Activated CD4-positive, alpha-beta T cell treated with anti-CD3 and anti-CD28 coated beads for 36 hours (primary cell): ENCODE results near the gene PPP2R5D. TPM values are rescaled to one million over a fixed set of nuclear protein-coding genes. Genes with fewer than 3 reads are reported as not detected.
"Not testable (repeated sequence)": the region's sequence is repeated elsewhere in the genome, so short reads cannot be mapped to it uniquely, and the experiment has no call there.

Experiments
- ATAC-seq: fragments of 200-7000 bp; cut with Tn5 transposase; one replicate; pipeline ENCODE4 v1.10.0; 2021; ENCODE audit warnings: mild to moderate bottlenecking, moderate library complexity
- CTCF ChIA-PET: fragments of 350-600 bp; sonication (Branson Sonifier 250); formaldehyde crosslinking; loops from one replicate; lab custom pipeline; 2021; ENCODE audit warnings: antibody characterized with exemption; lab: Charles Lee
- POLR2A ChIA-PET: fragments of 350-600 bp; sonication (Branson Sonifier 250); formaldehyde crosslinking; loops from one replicate; lab custom pipeline; 2021; ENCODE audit warnings: antibody characterized with exemption, inconsistent platforms; lab: Charles Lee
- DNase-seq: peaks from one replicate; pipeline ENCODE4 v3.0.0-alpha.2; 2020
- H3K27ac Mint-ChIP-seq: one replicate; pipeline ENCODE4 v1.8.0; 2021; ENCODE audit warnings: mixed read lengths
- H3K27me3 Mint-ChIP-seq: one replicate; pipeline ENCODE4 v1.8.0; 2021; ENCODE audit warnings: mixed read lengths
- H3K36me3 Mint-ChIP-seq: one replicate; pipeline ENCODE4 v1.8.0; 2021; ENCODE audit warnings: low read depth, mixed read lengths
- H3K4me1 Mint-ChIP-seq: one replicate; pipeline ENCODE4 v1.8.0; 2021; ENCODE audit warnings: mixed read lengths
- H3K4me3 Mint-ChIP-seq: one replicate; pipeline ENCODE4 v1.8.0; 2021; ENCODE audit warnings: mild to moderate bottlenecking, moderate library complexity, mixed read lengths
- H3K9me3 Mint-ChIP-seq: one replicate; pipeline ENCODE4 v1.8.0; 2021; ENCODE audit warnings: low read depth, mixed read lengths
- intact Hi-C, 2 experiments: fragments of 100-400 bp; cut with DNase I in 1 of 2; cut with micrococcal nuclease in 1 of 2; formaldehyde crosslinking; loops; one replicate each; pipeline versions ENCODE4 v1.14.2 to v1.15.1; 2022 to 2024; cut with DNase I, micrococcal nuclease
- total RNA-seq, 2 experiments: library from RNA; stranded (reverse); gene quantifications; one replicate each; pipeline ENCODE4 v1.2.3, GENCODE V29; 2021

Gene PPP2R5D
- total RNA-seq, 2 experiments from 2014 or later = 51.0 to 57.3 TPM

GRCh38 chr6:42947950-42948349, 36.4 kb upstream of the PPP2R5D start:
- POLR2A ChIA-PET = interaction anchor here (0.7 kb wide), 1 partner anchor 177 kb away, joined by 4 read pairs; no protein-coding TSS in a partner anchor
- Mint-ChIP-seq H3K4me3 (no peak overlapping the region), H3K36me3 (peaks cover 3% of the 10 kb centered on the region), H3K27ac (peak overlapping the region; percentile 19), H3K27me3 (no peaks in the 10 kb centered on the region), H3K4me1 (no peaks in the 10 kb centered on the region), H3K9me3 (no peaks in the 10 kb centered on the region)
- DNase-seq (no peak), ATAC-seq (no peak)
- intact Hi-C loops = no loop called here
- CTCF ChIA-PET = no interaction called here

GRCh38 chr6:42952389-42952788, 32.0 kb upstream of the PPP2R5D start:
- ATAC-seq (no peak), DNase-seq (no peak)
- CTCF ChIA-PET = no interaction called here
- H3K4me1 Mint-ChIP-seq = no peaks in the 10 kb centered on the region
- H3K27ac Mint-ChIP-seq = no peak overlapping the region
- H3K36me3 Mint-ChIP-seq = no peaks in the 10 kb centered on the region
- no peaks in the 10 kb centered on the region for H3K27me3 Mint-ChIP-seq
- H3K4me3 Mint-ChIP-seq = no peak overlapping the region
- intact Hi-C loops = no loop called here
- POLR2A ChIA-PET = interaction anchor here (0.6 kb wide), 1 partner anchor 27 kb away, joined by 8 read pairs; no protein-coding TSS in a partner anchor
- no peaks in the 10 kb centered on the region for H3K9me3 Mint-ChIP-seq

GRCh38 chr6:42954405-42954804, 30.0 kb upstream of the PPP2R5D start:
- H3K4me3 Mint-ChIP-seq, intact Hi-C loops, H3K4me1 Mint-ChIP-seq, POLR2A ChIA-PET, H3K27ac Mint-ChIP-seq, DNase-seq, H3K27me3 Mint-ChIP-seq, ATAC-seq, H3K36me3 Mint-ChIP-seq, H3K9me3 Mint-ChIP-seq: not testable (repeated sequence)
- CTCF ChIA-PET = interaction anchor here (1.2 kb wide), 1 partner anchor 189 kb away, joined by 3 read pairs; no protein-coding TSS in a partner anchor

- no peak overlapping the region for H3K4me3 Mint-ChIP-seq
- no peak for DNase-seq
- POLR2A ChIA-PET = interaction anchor here (0.6 kb wide), 1 partner anchor 169 kb away, joined by 5 read pairs; no protein-coding TSS in a partner anchor
- no peak for ATAC-seq
- CTCF ChIA-PET = interaction anchor here (0.9 kb wide), 1 partner anchor 21 kb away, joined by 3 read pairs; the partner anchor contains the start of gene PEX6
- intact Hi-C loops = no loop called here
- H3K36me3 Mint-ChIP-seq = peaks cover 9% of the 10 kb centered on the region
- H3K27me3 Mint-ChIP-seq = no peaks in the 10 kb centered on the region
- H3K4me1 Mint-ChIP-seq = peaks cover 11% of the 10 kb centered on the region
- no peaks in the 10 kb centered on the region for H3K9me3 Mint-ChIP-seq
- H3K27ac Mint-ChIP-seq = no peak overlapping the region
These were observed 26.2 kb upstream of the PPP2R5D start for GRCh38 chr6:42958125-42958524.

GRCh38 chr6:42959917-42960242, 24.5 kb upstream of the PPP2R5D start:
- Mint-ChIP-seq H3K4me3 (peak overlapping the region; percentile 31), H3K27me3 (no peaks in the 10 kb centered on the region), H3K9me3 (no peaks in the 10 kb centered on the region), H3K36me3 (peaks cover 11% of the 10 kb centered on the region), H3K27ac (no peak overlapping the region), H3K4me1 (peaks cover 11% of the 10 kb centered on the region)
- intact Hi-C loops = loop anchor here in 1 of 2 experiments (10.0 kb wide), 1 partner anchor 185 kb away; no protein-coding TSS in a partner anchor
- ChIA-PET POLR2A (interaction anchor here (0.6 kb wide), 1 partner anchor 17 kb away, joined by 4 read pairs; no protein-coding TSS in a partner anchor), CTCF (interaction anchor here (0.6 to 1.7 kb wide), 2 partner anchors 35 to 184 kb away, joined by 4 to 5 read pairs; no protein-coding TSS in a partner anchor)
- ATAC-seq = no peak
- no peak for DNase-seq

GRCh38 chr6:42960243-42961019, 23.9 kb upstream of the PPP2R5D start, which contains the start of gene GNMT:
TSS of gene GNMT (plus strand) at chr6:42960754. CDS start at chr6:42960768, 14 bp downstream.
- H3K27ac Mint-ChIP-seq = no peak within 1 kb of the TSS
- no peaks in the 10 kb centered on the region for H3K9me3 Mint-ChIP-seq
- H3K4me3 Mint-ChIP-seq = peak within 1 kb of the TSS; percentile 31
- CTCF ChIA-PET = interaction anchor here (0.6 to 1.7 kb wide), 4 partner anchors 31 to 803 kb away, joined by 3 to 5 read pairs (median 4); partner anchors contain the start of gene CNPY3
- H3K4me1 Mint-ChIP-seq = peaks cover 11% of the 10 kb centered on the region
- intact Hi-C loops = loop anchor here in 1 of 2 experiments (10.0 kb wide), 1 partner anchor 184 kb away; no protein-coding TSS in a partner anchor
- no peaks in the 10 kb centered on the region for H3K27me3 Mint-ChIP-seq
- peaks cover 11% of the 10 kb centered on the region for H3K36me3 Mint-ChIP-seq
- POLR2A ChIA-PET = interaction anchor here (0.6 kb wide), 1 partner anchor 17 kb away, joined by 4 read pairs; no protein-coding TSS in a partner anchor
- peak; percentile 57 for DNase-seq
- ATAC-seq = peak; percentile 53

- intact Hi-C loops = loop anchor here in 1 of 2 experiments (10.0 kb wide), 1 partner anchor 184 kb away; no protein-coding TSS in a partner anchor
- ATAC-seq (no peak), DNase-seq (no peak)
- Mint-ChIP-seq H3K27ac (no peak overlapping the region), H3K4me1 (peaks cover 11% of the 10 kb centered on the region), H3K36me3 (peaks cover 11% of the 10 kb centered on the region), H3K9me3 (no peaks in the 10 kb centered on the region), H3K27me3 (no peaks in the 10 kb centered on the region), H3K4me3 (peak overlapping the region; percentile 31)
- POLR2A ChIA-PET = no interaction called here
- CTCF ChIA-PET = interaction anchor here (0.8 to 1.2 kb wide), 2 partner anchors 31 to 802 kb away, joined by 3 to 4 read pairs; partner anchors contain the start of gene CNPY3
These were observed 23.3 kb upstream of the PPP2R5D start for GRCh38 chr6:42961020-42961470.

GRCh38 chr6:42962096-42962495, 22.3 kb upstream of the PPP2R5D start:
- CTCF ChIA-PET = no interaction called here
- H3K27ac Mint-ChIP-seq = no peak overlapping the region
- peaks cover 11% of the 10 kb centered on the region for H3K36me3 Mint-ChIP-seq
- DNase-seq (no peak), ATAC-seq (no peak)
- POLR2A ChIA-PET = interaction anchor here (0.6 to 1.0 kb wide), 2 partner anchors 12 to 205 kb away, joined by 3 to 4 read pairs; no protein-coding TSS in a partner anchor
- no peak overlapping the region for H3K4me3 Mint-ChIP-seq
- intact Hi-C loops = loop anchor here in 1 of 2 experiments (10.0 kb wide), 1 partner anchor 183 kb away; no protein-coding TSS in a partner anchor
- H3K4me1 Mint-ChIP-seq = peaks cover 11% of the 10 kb centered on the region
- H3K9me3 Mint-ChIP-seq = no peaks in the 10 kb centered on the region
- H3K27me3 Mint-ChIP-seq = no peaks in the 10 kb centered on the region

GRCh38 chr6:42962502-42963178, 21.7 kb upstream of the PPP2R5D start:
- Mint-ChIP-seq H3K4me3 (no peak overlapping the region), H3K4me1 (peaks cover 11% of the 10 kb centered on the region), H3K27ac (no peak overlapping the region), H3K9me3 (no peaks in the 10 kb centered on the region), H3K36me3 (peaks cover 15% of the 10 kb centered on the region), H3K27me3 (no peaks in the 10 kb centered on the region)
- intact Hi-C loops = loop anchor here (1.0 to 10.0 kb wide), 2 partner anchors 61 to 182 kb away; no protein-coding TSS in a partner anchor
- ChIA-PET POLR2A (interaction anchor here (0.6 to 1.0 kb wide), 2 partner anchors 11 to 205 kb away, joined by 3 to 4 read pairs; no protein-coding TSS in a partner anchor), CTCF (no interaction called here)
- no peak for DNase-seq
- no peak for ATAC-seq

- intact Hi-C loops = loop anchor here (1.0 to 10.0 kb wide), 2 partner anchors 62 to 181 kb away; no protein-coding TSS in a partner anchor
These were observed 21.1 kb upstream of the PPP2R5D start for GRCh38 chr6:42963179-42963854.

More at GRCh38 chr6:42963179-42963854, 21.1 kb upstream of the PPP2R5D start:
- DNase-seq (no peak), ATAC-seq (peak; percentile 8)
- H3K9me3 Mint-ChIP-seq = no peaks in the 10 kb centered on the region
- H3K27me3 Mint-ChIP-seq = no peaks in the 10 kb centered on the region
- H3K4me1 Mint-ChIP-seq = peaks cover 11% of the 10 kb centered on the region
- peaks cover 17% of the 10 kb centered on the region for H3K36me3 Mint-ChIP-seq
- CTCF ChIA-PET = interaction anchor here (0.7 kb wide), 1 partner anchor 53 kb away, joined by 3 read pairs; no protein-coding TSS in a partner anchor
- H3K4me3 Mint-ChIP-seq = no peak overlapping the region
- POLR2A ChIA-PET = no interaction called here
- H3K27ac Mint-ChIP-seq = no peak overlapping the region
